Lower leg skin (tissue), 3 donors: Measurements from ENCODE around the gene CCDC74A.
"Not testable (repeated sequence)": the region's sequence is repeated elsewhere in the genome, so short reads cannot be mapped to it uniquely, and the experiment has no call there.

ENCODE experiments used
- CTCF ChIP-seq, 3 donors: fragments of 450-650 bp; IDR thresholded peaks; one replicate each; pipeline ENCODE4 v1.5.1; 2016; ENCODE audit warnings: antibody characterized with exemption in 3 of 3, mild to moderate bottlenecking in 3 of 3, moderate library complexity in 2 of 3
- POLR2A ChIP-seq, 2 donors: fragments of 450-650 bp; IDR thresholded peaks; one replicate each; pipeline ENCODE4 v1.6.1; 2016 to 2017; ENCODE audit warnings: antibody characterized with exemption in 2 of 2, mild to moderate bottlenecking in 1 of 2, moderate library complexity in 1 of 2

GRCh38 chr2:131517856-131518255, 9.8 kb upstream of the CCDC74A start:
- TF ChIP-seq POLR2A, CTCF (IDR thresholded peaks at IDR 0.05): not testable (repeated sequence)
